Measurements from ENCODE around the gene DDIT4.

- no peak for TF ChIP-seq SUZ12 (IDR thresholded peaks at IDR 0.05; ENCODE audit: extremely low read depth, insufficient read depth, insufficient read length)
- no peak for TF ChIP-seq YY1 (IDR thresholded peaks at IDR 0.05; ENCODE audit: insufficient read depth, insufficient read length)
- TF ChIP-seq ZNF274 (IDR thresholded peaks at IDR 0.05; ENCODE audit: low read depth, low read length): no peak
Observed at GRCh38 chr10:72265990-72266865, 7.5 kb upstream of the DDIT4 start.

All from NT2/D1 (cell line).